A549 (cell line): ENCODE results near the gene ZNF346. TPM values are rescaled to one million over a fixed set of nuclear protein-coding genes. Genes with fewer than 3 reads are reported as not detected.

Experiments used
- ATAC-seq, 2 experiments: fragments of 200-7000 bp in 1 of 2; fragments of >200 bp in 1 of 2; cut with Nextera tagmentation in 1 of 2; cut with Tn5 transposase in 1 of 2; 3 replicates each; pipeline versions ENCODE4 v1.8.0 to v1.9.1; 2018 to 2020; ENCODE audit warnings: mild to moderate bottlenecking in 1 of 2, moderate library complexity in 1 of 2
- CTCF ChIA-PET: fragments of 300-600 bp; sonication (Branson Sonifier 250); formaldehyde crosslinking; extraction: SDS; loops from one replicate; lab custom pipeline; 2021; ENCODE audit warnings: antibody characterized with exemption, inconsistent platforms; lab: Yijun Ruan, JAX
- POLR2A ChIA-PET: fragments of 350-600 bp; formaldehyde crosslinking; extraction: SDS; loops from one replicate; lab custom pipeline; 2021; ENCODE audit warnings: antibody characterized with exemption, inconsistent platforms; lab: Yijun Ruan, JAX
- DNase-seq, 2 experiments: peaks; one replicate each; pipeline versions ENCODE4 v3.0.0 to v3.0.0-alpha.2; 2011 to 2016; ENCODE audit warnings: low read depth in 1 of 2, low spot score in 1 of 2
- FAIRE-seq: peaks from 2 replicates; lab custom pipeline; 2011; peaks lifted over from hg19 to GRCh38; lab: Jason Lieb, UNC
- H3K27ac ChIP-seq, 2 experiments: fragments of >200 bp; sonication (Bioruptor Twin); formaldehyde crosslinking; 3 replicates each; pipeline ENCODE4 v1.5.1; 2016 to 2017
- H3K4me1 ChIP-seq: fragments of >200 bp; sonication (Bioruptor Twin); formaldehyde crosslinking; 3 replicates; pipeline ENCODE4 v1.6.1; 2016
- H3K4me2 ChIP-seq: fragments of >200 bp; sonication (Bioruptor Twin); formaldehyde crosslinking; 3 replicates; pipeline ENCODE4 v1.6.1; 2016
- H3K4me3 ChIP-seq: fragments of >200 bp; sonication (Bioruptor Twin); formaldehyde crosslinking; 3 replicates; pipeline ENCODE4 v1.5.1; 2016
- H3K9me3 ChIP-seq: fragments of >200 bp; sonication (Bioruptor Twin); formaldehyde crosslinking; 3 replicates; pipeline ENCODE4 v1.6.1; 2016
- CBX2 ChIP-seq: fragments of 200-600 bp; sonication (generic); IDR thresholded peaks from 2 replicates; pipeline ENCODE4 v1.6.1; 2016; ENCODE audit warnings: low read depth, mild to moderate bottlenecking, borderline replicate concordance
- CBX8 ChIP-seq: fragments of 200-600 bp; sonication (generic); IDR thresholded peaks from 2 replicates; pipeline ENCODE4 v1.6.1; 2016
- EHMT2 ChIP-seq: fragments of 200-600 bp; sonication (generic); IDR thresholded peaks from 2 replicates; pipeline ENCODE4 v1.6.1; 2016; ENCODE audit warnings: antibody characterized with exemption, low read depth, mild to moderate bottlenecking, moderate library complexity
- HES2 ChIP-seq: fragments of >200 bp; sonication (Bioruptor Twin); formaldehyde crosslinking; IDR thresholded peaks from 2 replicates; pipeline ENCODE4 v1.6.1; 2016
- HOXB13 ChIP-seq: fragments of 250-450 bp; sonication (Bioruptor Pico); IDR thresholded peaks from 2 replicates; pipeline ENCODE4 v1.5.0; 2020; ENCODE audit warnings: low read depth, mild to moderate bottlenecking, moderate library complexity
- HOXB5 ChIP-seq: fragments of 250-450 bp; sonication (Bioruptor Pico); IDR thresholded peaks from 2 replicates; pipeline ENCODE4 v1.5.0; 2020; ENCODE audit warnings: mild to moderate bottlenecking, moderate library complexity
- JUN ChIP-seq, 2 experiments: fragments of >200 bp; sonication (Bioruptor Twin); formaldehyde crosslinking; IDR thresholded peaks; 2 replicates in 1 of 2; 3 replicates in 1 of 2; pipeline ENCODE4 v1.6.1; 2016 to 2017
- RAD21 ChIP-seq, 2 experiments: fragments of >200 bp in 1 of 2; sonication (Bioruptor Twin) in 1 of 2; formaldehyde crosslinking in 1 of 2; IDR thresholded peaks in 1 of 2; conservative IDR thresholded peaks in 1 of 2; 2 replicates in 1 of 2; 3 replicates in 1 of 2; pipeline ENCODE4 v1.6.1; 2012 to 2018; ENCODE audit warnings: inconsistent platforms in 1 of 2
- RFX5 ChIP-seq: fragments of 450-650 bp; IDR thresholded peaks from 2 replicates; pipeline ENCODE4 v1.7.1; 2014; ENCODE audit warnings: antibody characterized with exemption, mild to moderate bottlenecking, moderate library complexity
- RNF2 ChIP-seq: fragments of 200-600 bp; sonication (generic); IDR thresholded peaks from 2 replicates; pipeline ENCODE4 v1.6.1; 2016; ENCODE audit warnings: low read depth, mild to moderate bottlenecking, antibody characterized with exemption, moderate library complexity, borderline replicate concordance
- SMC3 ChIP-seq: fragments of >200 bp; sonication (Bioruptor Twin); formaldehyde crosslinking; IDR thresholded peaks from 3 replicates; pipeline ENCODE4 v1.6.1; 2018; ENCODE audit warnings: inconsistent platforms
- TP53 ChIP-seq: fragments of 250-450 bp; sonication (Bioruptor Pico); IDR thresholded peaks from 2 replicates; pipeline ENCODE4 v1.5.0; 2021; ENCODE audit warnings: mild to moderate bottlenecking, moderate library complexity
- USF2 ChIP-seq: fragments of 450-650 bp; IDR thresholded peaks from 2 replicates; pipeline ENCODE4 v1.6.1; 2014; ENCODE audit warnings: antibody characterized with exemption
- ZNF302 ChIP-seq: fragments of 250-450 bp; sonication (Bioruptor Pico); IDR thresholded peaks from 2 replicates; pipeline ENCODE4 v1.9.0; 2021; ENCODE audit warnings: inconsistent platforms, mild to moderate bottlenecking, moderate library complexity
- WGBS: methylation state at CpG from one replicate; pipeline ENCODE4 v1.1.6; 2017; ENCODE audit errors: missing lambda C conversion rate; 5-methylcytosine and 5-hydroxymethylcytosine counted together
- polyA plus RNA-seq, 4 experiments: library from polyadenylated mRNA; depleted of rRNA in 3 of 4; stranded (reverse); fragments of >200 nt; fragmentation: RNase III in 1 of 4; extraction: RNeasy Plus Mini Kit Qiagen cat#74134 plus additional on column Dnase treatment in 1 of 4; gene quantifications; 2 replicates in 3 of 4; 3 replicates in 1 of 4; pipeline ENCODE4 v1.2.3, GENCODE V29; 2011 to 2017
- TF ChIP-seq, protein P1 (sequence below): fragments of 200-600 bp; sonication (generic); IDR thresholded peaks from 2 replicates; pipeline ENCODE4 v1.6.1; 2016; ENCODE audit warnings: antibody characterized with exemption, mild to moderate bottlenecking, moderate library complexity
- TF ChIP-seq, protein P2 (sequence below): fragments of >200 bp; sonication (Bioruptor Twin); formaldehyde crosslinking; IDR thresholded peaks from 3 replicates; pipeline ENCODE4 v1.5.1; 2016
- TF ChIP-seq, protein P3 (sequence below): fragments of 250-450 bp; sonication (Bioruptor Pico); IDR thresholded peaks from 2 replicates; pipeline ENCODE4 v1.5.0; 2020; ENCODE audit warnings: low read depth, mild to moderate bottlenecking, moderate library complexity

Gene ZNF346
- polyA plus RNA-seq, 2 of the 4 experiments (the other 2 are of a cell fraction), result 13.5 to 14.1 TPM

- TF ChIP-seq, protein P1, sequence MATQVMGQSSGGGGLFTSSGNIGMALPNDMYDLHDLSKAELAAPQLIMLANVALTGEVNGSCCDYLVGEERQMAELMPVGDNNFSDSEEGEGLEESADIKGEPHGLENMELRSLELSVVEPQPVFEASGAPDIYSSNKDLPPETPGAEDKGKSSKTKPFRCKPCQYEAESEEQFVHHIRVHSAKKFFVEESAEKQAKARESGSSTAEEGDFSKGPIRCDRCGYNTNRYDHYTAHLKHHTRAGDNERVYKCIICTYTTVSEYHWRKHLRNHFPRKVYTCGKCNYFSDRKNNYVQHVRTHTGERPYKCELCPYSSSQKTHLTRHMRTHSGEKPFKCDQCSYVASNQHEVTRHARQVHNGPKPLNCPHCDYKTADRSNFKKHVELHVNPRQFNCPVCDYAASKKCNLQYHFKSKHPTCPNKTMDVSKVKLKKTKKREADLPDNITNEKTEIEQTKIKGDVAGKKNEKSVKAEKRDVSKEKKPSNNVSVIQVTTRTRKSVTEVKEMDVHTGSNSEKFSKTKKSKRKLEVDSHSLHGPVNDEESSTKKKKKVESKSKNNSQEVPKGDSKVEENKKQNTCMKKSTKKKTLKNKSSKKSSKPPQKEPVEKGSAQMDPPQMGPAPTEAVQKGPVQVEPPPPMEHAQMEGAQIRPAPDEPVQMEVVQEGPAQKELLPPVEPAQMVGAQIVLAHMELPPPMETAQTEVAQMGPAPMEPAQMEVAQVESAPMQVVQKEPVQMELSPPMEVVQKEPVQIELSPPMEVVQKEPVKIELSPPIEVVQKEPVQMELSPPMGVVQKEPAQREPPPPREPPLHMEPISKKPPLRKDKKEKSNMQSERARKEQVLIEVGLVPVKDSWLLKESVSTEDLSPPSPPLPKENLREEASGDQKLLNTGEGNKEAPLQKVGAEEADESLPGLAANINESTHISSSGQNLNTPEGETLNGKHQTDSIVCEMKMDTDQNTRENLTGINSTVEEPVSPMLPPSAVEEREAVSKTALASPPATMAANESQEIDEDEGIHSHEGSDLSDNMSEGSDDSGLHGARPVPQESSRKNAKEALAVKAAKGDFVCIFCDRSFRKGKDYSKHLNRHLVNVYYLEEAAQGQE, result no peak
- TF ChIP-seq EHMT2 (no peak), HOXB13 (CRISPR knock-in tag) (no peak)
These were observed 48.2 kb downstream of the ZNF346 start (continued) for GRCh38 chr5:177070536-177071191.

DNA sequence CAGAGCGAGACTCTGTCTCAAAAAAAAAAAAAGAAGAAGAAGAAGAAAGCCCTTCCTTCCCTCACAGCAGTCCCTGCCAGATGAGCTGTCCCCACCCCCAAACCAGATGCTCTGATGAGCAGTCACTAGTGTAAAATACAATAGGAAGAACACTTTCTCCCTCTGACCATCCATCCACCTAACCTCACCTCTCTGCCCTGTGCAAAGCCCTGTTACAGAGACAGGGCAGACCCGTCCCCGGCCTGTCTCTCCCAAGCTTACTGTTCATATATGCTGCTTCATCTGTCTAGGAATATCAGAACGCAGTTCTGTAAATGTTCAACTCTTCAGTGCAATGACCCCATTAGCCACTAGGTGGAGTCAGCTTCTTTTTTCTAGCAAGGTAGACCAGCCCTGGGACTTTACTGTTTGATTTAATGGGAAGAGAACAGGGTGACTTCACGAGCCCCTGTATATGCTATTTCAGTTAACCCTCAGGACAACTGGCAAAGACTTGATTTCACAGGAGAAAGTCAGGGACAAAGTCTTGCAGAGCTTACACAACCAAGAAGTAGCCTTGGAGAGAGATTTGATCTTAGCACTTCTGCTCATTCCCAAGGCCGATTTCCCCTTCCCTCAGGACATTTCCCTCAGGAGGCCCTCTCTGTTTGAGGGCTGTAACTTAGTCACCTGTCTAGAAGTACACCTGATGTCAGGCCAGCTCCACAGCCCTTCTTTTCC, 49.3 kb downstream of the ZNF346 start:
- ChIA-PET CTCF (interaction anchor here (0.6 to 12.1 kb wide), 46 partner anchors 10 to 423 kb away, joined by 3 to 148 read pairs (median 4); partner anchors contain the start of genes FGFR4 and UIMC1), POLR2A (no interaction called here)
- WGBS, result 25% methylated on average over 6 of the region's 6 CpGs
- ATAC-seq (peak; percentile 89 to 95), FAIRE-seq (no peak), DNase-seq (peak; percentile 79 to 82)
- H3K4me3 ChIP-seq, result no peak overlapping the region
- H3K9me3 ChIP-seq, result no peaks in the 10 kb centered on the region
- no peak overlapping the region for H3K27ac ChIP-seq
- no peak overlapping the region for H3K4me2 ChIP-seq
- peaks cover 7% of the 10 kb centered on the region; the same call in 1 of the 3 replicates for H3K4me1 ChIP-seq
- no peak for TF ChIP-seq RFX5
- TF ChIP-seq, protein P2, sequence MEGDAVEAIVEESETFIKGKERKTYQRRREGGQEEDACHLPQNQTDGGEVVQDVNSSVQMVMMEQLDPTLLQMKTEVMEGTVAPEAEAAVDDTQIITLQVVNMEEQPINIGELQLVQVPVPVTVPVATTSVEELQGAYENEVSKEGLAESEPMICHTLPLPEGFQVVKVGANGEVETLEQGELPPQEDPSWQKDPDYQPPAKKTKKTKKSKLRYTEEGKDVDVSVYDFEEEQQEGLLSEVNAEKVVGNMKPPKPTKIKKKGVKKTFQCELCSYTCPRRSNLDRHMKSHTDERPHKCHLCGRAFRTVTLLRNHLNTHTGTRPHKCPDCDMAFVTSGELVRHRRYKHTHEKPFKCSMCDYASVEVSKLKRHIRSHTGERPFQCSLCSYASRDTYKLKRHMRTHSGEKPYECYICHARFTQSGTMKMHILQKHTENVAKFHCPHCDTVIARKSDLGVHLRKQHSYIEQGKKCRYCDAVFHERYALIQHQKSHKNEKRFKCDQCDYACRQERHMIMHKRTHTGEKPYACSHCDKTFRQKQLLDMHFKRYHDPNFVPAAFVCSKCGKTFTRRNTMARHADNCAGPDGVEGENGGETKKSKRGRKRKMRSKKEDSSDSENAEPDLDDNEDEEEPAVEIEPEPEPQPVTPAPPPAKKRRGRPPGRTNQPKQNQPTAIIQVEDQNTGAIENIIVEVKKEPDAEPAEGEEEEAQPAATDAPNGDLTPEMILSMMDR, result peak; percentile 83
- peak; percentile 71 to 74 for TF ChIP-seq RAD21 (conservative IDR thresholded peaks at IDR 0.05 in 1 of 2, IDR thresholded peaks at IDR 0.05 in 1 of 2)
- no peak for TF ChIP-seq HOXB13 (CRISPR knock-in tag)
- peak; percentile 77 for TF ChIP-seq SMC3

GRCh38 chr5:177077335-177077734, 54.8 kb downstream of the ZNF346 start:
- Histone ChIP-seq H3K27ac (no peak overlapping the region), H3K9me3 (no peaks in the 10 kb centered on the region), H3K4me2 (no peak overlapping the region), H3K4me1 (no peaks in the 10 kb centered on the region), H3K4me3 (no peak overlapping the region)
- POLR2A ChIA-PET, result interaction anchor here (1.1 kb wide), 1 partner anchor 10 kb away, joined by 3 read pairs; the partner anchor contains the start of gene FGFR4
- FAIRE-seq (no peak), ATAC-seq (peak; percentile 25 to 61; a peak in 3 of 6 replicates), DNase-seq (no peak)
- TF ChIP-seq USF2, result peak; percentile 80
- no peak for TF ChIP-seq JUN (IDR thresholded peaks at IDR 0.05)
- WGBS, result 90% methylated on average over 2 of the region's 2 CpGs
- CTCF ChIA-PET, result interaction anchor here (1.8 to 13.8 kb wide), 2 partner anchors 10 to 35 kb away, joined by 5 to 111 read pairs; partner anchors contain the start of gene FGFR4

- no peaks in the 10 kb centered on the region for H3K4me1 ChIP-seq
- ChIA-PET CTCF (interaction anchor here (8.5 to 13.8 kb wide), 2 partner anchors 7 to 32 kb away, joined by 105 to 111 read pairs; no protein-coding TSS in a partner anchor), POLR2A (no interaction called here)
- ATAC-seq (peak; percentile 14 to 25; a peak in 4 of 6 replicates), FAIRE-seq (no peak), DNase-seq (no peak)
- WGBS, result 88% methylated on average over 9 of the region's 9 CpGs
- H3K9me3 ChIP-seq, result no peaks in the 10 kb centered on the region
- H3K4me2 ChIP-seq, result no peak overlapping the region
- H3K4me3 ChIP-seq, result no peak overlapping the region
- no peak overlapping the region for H3K27ac ChIP-seq
- TF ChIP-seq ZNF302 (no peak), CBX8 (no peak), HES2 (no peak), CBX2 (no peak), USF2 (no peak), RNF2 (no peak), HOXB5 (no peak), TP53 (no peak)
- TF ChIP-seq, protein P3, sequence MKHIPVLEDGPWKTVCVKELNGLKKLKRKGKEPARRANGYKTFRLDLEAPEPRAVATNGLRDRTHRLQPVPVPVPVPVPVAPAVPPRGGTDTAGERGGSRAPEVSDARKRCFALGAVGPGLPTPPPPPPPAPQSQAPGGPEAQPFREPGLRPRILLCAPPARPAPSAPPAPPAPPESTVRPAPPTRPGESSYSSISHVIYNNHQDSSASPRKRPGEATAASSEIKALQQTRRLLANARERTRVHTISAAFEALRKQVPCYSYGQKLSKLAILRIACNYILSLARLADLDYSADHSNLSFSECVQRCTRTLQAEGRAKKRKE (CRISPR knock-in tag), result no peak
These were observed 57.1 kb downstream of the ZNF346 start for GRCh38 chr5:177079606-177080005.
